Effector memory CD4-positive, alpha-beta T cell (primary cell): Measurements from ENCODE around the gene SYNDIG1.

Source experiments
- DNase-seq, 3 donors: peaks; one replicate each; pipeline ENCODE4 v3.0.0-alpha.2; 2020
- H3K27ac ChIP-seq: 2 replicates; pipeline ENCODE4 v1.7.0; 2013; ENCODE audit warnings: mild to moderate bottlenecking, low read length, moderate library complexity; ENCODE audit not compliant: insufficient read depth, poor library complexity, severe bottlenecking
- H3K27me3 ChIP-seq: replicated peaks from 2 replicates; pipeline ENCODE4 v1.7.0; 2013; ENCODE audit warnings: mild to moderate bottlenecking, low read length; ENCODE audit not compliant: insufficient read depth, control insufficient read depth, poor library complexity, severe bottlenecking
- H3K36me3 ChIP-seq: 2 replicates; pipeline ENCODE4 v1.7.0; 2013; ENCODE audit warnings: mild to moderate bottlenecking, low read length, moderate library complexity; ENCODE audit not compliant: control insufficient read depth, insufficient read depth
- H3K4me1 ChIP-seq: 2 replicates; pipeline ENCODE4 v1.7.0; 2013; ENCODE audit warnings: low read length, mild to moderate bottlenecking; ENCODE audit not compliant: control insufficient read depth, insufficient read depth, poor library complexity, severe bottlenecking
- H3K4me3 ChIP-seq: 2 replicates; pipeline ENCODE4 v1.7.0; 2013; ENCODE audit warnings: low read length, low read depth, mild to moderate bottlenecking; ENCODE audit not compliant: insufficient read depth, poor library complexity, severe bottlenecking
- H3K9me3 ChIP-seq: 2 replicates; pipeline ENCODE4 v1.7.0; 2013; ENCODE audit warnings: mild to moderate bottlenecking, low read length, moderate library complexity; ENCODE audit not compliant: control insufficient read depth

SYNDIG1 gene

DNA sequence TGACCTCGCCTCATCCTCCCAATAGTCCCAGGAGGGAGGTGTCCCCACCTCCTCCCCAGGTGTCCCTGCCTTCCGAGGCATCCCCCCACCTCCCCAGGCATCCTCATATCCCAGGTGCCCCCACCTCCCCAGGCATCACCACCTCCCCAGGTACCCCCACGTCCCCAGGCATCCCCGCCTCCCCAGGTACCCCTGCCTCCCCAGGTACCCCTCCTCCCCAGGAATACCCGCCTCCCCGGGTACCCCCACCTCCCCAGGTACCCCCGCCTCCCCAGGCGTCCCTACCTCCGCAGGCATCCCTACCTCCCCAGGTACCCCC, 198.9 kb downstream of the SYNDIG1 start:
- Histone ChIP-seq H3K27ac (no peak overlapping the region), H3K27me3 (no peaks in the 10 kb centered on the region), H3K4me3 (no peak overlapping the region), H3K36me3 (no peaks in the 10 kb centered on the region), H3K9me3 (no peaks in the 10 kb centered on the region), H3K4me1 (no peaks in the 10 kb centered on the region)
- no peak for DNase-seq

DNA sequence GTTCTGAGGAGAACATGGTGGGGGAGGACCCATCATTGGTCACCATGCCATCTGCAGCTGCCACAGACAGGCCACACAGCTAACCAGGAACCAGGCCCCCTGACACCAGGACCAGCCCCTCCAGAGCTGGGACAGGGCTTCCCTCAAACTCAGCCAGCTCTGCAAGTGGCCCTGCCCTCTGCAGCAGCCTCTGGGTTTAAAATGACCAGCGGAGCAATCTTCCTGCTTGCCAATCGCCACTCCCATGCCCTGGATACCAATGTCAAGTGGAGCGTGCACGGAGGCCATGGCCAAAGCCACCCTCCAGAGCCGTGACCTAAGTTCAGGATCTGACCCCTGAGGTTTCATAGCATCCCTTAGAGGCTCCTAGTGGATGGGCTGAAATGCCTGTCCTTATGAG, 199.4 kb downstream of the SYNDIG1 start:
- Histone ChIP-seq H3K27me3 (no peaks in the 10 kb centered on the region), H3K4me3 (no peak overlapping the region), H3K9me3 (no peaks in the 10 kb centered on the region), H3K36me3 (no peaks in the 10 kb centered on the region), H3K4me1 (no peaks in the 10 kb centered on the region), H3K27ac (no peak overlapping the region)
- no peak for DNase-seq

DNA sequence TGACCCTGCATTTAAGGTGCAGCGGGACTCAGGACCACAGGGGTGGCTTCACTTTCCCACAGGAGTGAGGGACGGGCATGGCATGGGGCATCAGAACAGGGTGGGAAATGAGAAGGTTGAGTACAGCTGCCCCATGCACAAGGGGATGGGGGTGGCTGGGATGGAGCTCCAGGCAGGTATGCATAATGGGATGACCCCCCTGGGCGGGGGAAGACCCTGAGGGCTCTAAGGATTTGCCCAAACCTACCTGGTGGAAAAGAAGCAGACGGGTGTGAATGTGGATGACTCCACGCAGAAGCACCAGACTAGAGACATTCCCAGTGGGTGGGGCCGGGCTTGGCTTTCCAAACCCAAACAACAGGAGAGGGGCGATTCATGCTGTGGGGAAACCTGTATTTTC, 200.3 kb downstream of the SYNDIG1 start:
- Histone ChIP-seq H3K4me1 (no peaks in the 10 kb centered on the region), H3K4me3 (no peak overlapping the region), H3K27ac (no peak overlapping the region), H3K9me3 (no peaks in the 10 kb centered on the region), H3K36me3 (no peaks in the 10 kb centered on the region), H3K27me3 (no peaks in the 10 kb centered on the region)
- no peak for DNase-seq

DNA sequence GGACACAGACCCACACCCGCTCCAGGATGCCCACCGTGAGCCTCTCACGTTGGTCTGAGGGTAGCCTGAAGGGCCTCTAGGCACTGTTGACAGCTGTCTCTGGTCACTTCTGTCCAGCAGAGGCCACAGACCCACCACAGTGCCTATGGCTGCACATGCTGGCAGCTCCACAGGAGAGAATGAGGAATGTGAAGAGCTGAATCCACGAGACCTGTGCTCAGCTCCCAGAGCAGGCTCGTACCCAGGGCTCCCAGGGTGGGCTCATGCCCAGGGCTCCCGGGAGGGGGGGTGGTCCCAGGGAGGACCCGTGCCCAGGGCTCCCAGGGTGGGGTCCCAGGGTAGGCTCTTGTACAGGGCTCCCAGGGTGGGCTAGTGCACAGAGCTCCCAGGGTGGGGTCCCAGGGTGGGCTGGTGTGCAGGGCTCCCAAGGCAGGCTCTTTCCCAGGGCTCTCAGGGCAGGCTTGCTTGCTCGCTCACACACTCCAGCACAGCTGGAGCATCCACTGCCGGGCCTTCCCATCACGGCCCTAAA, 201.0 kb downstream of the SYNDIG1 start:
- no peaks in the 10 kb centered on the region for H3K27me3 ChIP-seq
- H3K9me3 ChIP-seq = no peaks in the 10 kb centered on the region
- H3K4me1 ChIP-seq = no peaks in the 10 kb centered on the region
- H3K4me3 ChIP-seq = no peak overlapping the region
- H3K36me3 ChIP-seq = no peaks in the 10 kb centered on the region
- no peak overlapping the region for H3K27ac ChIP-seq
- DNase-seq = no peak

DNA sequence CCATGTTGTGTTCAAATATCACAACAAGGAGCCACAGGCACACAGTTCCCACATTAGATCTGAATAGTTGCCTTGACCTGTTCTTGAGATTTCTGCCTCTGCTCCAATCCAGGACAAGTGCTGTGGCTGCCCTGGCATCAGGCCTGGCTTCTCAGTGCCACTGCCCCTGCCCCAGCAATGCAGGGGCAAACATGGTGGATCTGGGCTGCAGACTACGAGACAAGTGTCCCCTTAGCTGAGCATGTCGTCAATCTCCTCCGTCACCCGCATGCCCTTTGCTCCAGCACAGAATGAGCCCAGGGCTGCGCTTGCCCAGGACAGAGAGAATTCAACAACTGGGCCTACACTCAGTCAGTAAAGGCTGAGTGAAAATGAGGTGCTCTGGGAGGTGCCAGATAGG, 201.6 kb downstream of the SYNDIG1 start:
- no peak for DNase-seq
- Histone ChIP-seq H3K27me3 (no peaks in the 10 kb centered on the region), H3K27ac (no peak overlapping the region), H3K4me1 (no peaks in the 10 kb centered on the region), H3K36me3 (no peaks in the 10 kb centered on the region), H3K9me3 (no peaks in the 10 kb centered on the region), H3K4me3 (no peak overlapping the region)

DNA sequence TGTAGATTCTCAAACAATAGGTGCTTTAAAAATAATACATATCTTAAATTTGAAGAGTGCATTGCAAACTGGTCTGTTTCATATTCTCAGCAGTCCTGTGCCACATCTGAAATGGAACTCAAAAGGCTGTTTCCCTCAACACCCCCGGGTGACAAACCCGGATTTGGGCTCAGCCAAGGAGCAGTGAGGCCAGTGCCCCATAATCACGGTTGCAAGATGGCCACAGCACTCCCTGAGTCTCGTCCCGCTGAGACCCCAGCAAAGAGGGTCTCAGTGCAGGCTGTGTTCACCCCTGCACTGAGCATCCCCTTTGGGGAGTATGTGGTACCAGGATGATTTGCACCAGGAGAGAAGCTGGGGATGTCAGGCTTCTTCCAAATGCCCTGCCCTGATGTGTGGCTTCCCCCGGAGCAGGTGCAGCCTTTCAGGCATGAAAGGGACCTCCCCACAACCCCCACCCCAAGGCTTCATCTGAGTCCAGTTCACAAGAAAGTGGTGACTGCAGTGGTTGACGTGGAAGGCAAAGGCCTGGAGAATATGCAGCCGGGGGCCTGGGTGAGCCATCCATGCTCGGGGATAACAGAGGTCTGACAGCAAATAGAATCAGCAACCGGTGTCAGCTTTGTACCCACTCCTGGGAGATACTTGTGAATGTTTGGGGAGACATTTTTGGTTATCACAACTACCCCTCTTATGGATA, 202.9 kb downstream of the SYNDIG1 start:
- Histone ChIP-seq H3K4me3 (no peak overlapping the region), H3K9me3 (no peaks in the 10 kb centered on the region), H3K36me3 (no peaks in the 10 kb centered on the region), H3K4me1 (no peaks in the 10 kb centered on the region), H3K27ac (no peak overlapping the region), H3K27me3 (no peaks in the 10 kb centered on the region)
- no peak for DNase-seq

DNA sequence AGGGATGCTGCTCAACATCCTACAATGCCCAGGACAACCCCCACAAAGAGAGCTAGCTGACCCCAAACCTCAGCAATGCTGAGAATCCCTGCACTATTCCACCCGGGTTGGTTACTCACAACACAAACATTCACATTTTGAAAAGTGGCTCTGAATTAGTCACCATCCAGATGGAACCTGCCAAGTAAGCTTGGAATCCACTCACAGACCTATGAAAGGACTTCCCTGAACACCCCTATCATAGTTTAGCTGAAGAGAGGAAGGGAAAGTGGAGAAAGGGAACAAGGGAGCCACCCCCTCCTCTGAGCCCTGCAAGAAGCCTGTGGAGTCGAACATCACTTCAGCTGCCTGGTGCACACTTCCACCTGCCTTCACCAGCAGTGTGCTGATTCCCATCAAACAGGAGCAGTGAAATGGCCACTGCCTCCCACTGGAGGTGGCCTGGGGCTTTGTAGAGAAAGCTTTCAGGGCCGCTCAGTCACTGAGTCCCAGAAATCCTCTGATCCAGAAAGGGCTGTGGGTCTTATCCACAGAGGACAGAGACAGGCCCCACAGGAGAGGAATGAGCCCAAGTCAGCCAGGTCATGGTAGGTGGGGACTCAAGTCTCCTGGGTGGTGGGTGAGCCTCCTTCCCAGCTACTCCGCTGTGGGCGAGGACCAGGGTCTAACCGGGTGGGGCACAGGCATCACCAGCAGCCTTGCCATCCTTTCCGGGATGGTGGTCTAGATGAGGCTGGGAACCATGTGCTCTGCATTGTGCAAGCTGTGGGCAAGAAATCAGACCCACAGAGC, 203.7 kb downstream of the SYNDIG1 start:
- Histone ChIP-seq H3K27ac (no peak overlapping the region), H3K4me3 (no peak overlapping the region), H3K36me3 (no peaks in the 10 kb centered on the region), H3K9me3 (no peaks in the 10 kb centered on the region), H3K27me3 (no peaks in the 10 kb centered on the region), H3K4me1 (no peaks in the 10 kb centered on the region)
- no peak for DNase-seq

DNA sequence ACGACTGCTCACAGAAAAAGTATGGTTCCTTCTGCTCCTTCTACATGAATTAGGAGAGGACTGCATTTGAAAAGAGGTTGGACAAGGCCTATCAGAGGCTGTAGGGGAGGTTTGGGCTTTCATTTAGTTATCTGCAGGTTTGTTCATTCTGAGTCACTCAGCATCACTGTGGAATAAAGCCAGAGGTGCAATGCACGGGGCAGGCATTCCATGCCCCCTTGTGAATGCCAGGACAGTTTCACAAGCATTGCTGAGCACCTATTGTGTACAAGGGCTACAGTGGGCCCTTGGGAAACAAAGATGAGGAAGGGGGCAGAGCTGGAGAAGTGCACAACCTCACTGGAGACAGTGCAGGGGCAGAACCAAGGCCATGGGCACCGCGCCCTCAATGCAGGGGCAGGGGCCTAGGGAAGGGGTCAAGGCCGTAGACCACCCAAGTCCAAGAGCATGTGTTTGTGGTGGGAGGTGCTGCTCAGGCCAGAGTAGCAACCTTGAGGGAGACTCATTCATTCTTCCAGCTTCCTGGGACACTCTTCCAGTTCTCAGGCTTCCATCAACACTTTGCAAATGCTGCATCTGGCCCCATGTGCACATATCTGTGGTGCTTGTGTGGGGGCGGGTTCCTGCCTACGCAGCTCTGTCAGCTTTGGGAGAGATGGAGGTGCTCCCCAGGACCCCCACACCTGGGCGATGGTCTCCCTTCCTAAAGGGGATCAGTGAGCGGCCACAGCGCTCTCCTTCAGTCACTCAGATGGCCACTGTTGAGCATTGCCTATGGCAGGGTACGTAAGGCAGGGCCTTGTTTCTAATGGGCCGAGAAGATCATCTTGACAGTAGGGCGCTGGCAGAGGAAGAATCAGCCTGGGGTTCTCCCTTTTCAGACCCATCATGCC, 204.5 kb downstream of the SYNDIG1 start:
- Histone ChIP-seq H3K27ac (no peak overlapping the region), H3K27me3 (no peaks in the 10 kb centered on the region)
- DNase-seq = no peak

DNA sequence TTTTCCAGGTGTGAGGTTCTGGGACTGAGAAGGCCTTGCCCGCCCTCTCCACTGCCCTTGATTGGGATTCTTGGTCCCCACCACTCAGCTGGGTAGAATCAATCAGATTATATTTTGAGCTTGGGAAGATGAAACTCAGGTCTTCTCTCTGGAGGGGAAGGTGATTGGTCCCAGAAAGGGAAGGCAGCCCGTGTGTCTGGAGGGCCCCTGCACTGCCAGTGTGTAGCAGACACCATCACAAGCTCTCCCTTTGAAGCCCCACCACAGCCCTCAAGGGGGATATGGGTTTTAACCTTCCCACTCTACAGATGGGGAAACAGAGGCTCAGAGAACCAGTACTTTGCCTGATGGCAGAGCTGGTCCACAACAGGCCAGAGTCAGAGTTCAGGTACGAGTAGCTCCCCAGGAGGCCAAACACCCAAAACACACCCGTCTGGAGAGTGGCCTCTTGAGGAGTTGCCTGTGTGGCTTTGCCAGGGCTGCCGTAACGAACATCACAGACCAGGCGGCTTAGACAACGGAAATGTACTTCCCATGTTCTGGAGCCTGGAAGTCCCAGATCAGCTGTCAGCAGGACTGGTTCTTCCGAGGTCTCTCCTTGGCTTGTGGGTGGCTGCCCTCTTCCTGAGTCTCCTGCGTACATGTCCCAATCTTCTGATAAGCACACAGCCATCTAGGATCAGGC, 205.6 kb downstream of the SYNDIG1 start:
- Histone ChIP-seq H3K27ac (no peak overlapping the region), H3K9me3 (no peaks in the 10 kb centered on the region), H3K4me1 (no peaks in the 10 kb centered on the region), H3K4me3 (no peak overlapping the region), H3K27me3 (no peaks in the 10 kb centered on the region), H3K36me3 (no peaks in the 10 kb centered on the region)
- DNase-seq = no peak

More for the DNA sequence above, 204.5 kb downstream of the SYNDIG1 start:
- Histone ChIP-seq H3K4me3 (no peak overlapping the region), H3K36me3 (no peaks in the 10 kb centered on the region), H3K9me3 (no peaks in the 10 kb centered on the region), H3K4me1 (no peaks in the 10 kb centered on the region)
